HG03097 (cell line): ENCODE measurements around the gene S100A7A.
"Not testable (repeated sequence)": the region's sequence is repeated elsewhere in the genome, so short reads cannot be mapped to it uniquely, and the experiment has no call there.

Source experiments
- ATAC-seq: cut with Tn5 transposase; IDR thresholded peaks from one replicate; pipeline ENCODE4 v1.9.1; 2021; ENCODE audit not compliant: unreplicated experiment, low FRiP score

The S100A7A gene

GRCh38 chr1:153447498-153448170 is 31.3 kb downstream of the S100A7A start:
- ATAC-seq, result no peak

GRCh38 chr1:153448851-153449250 is 32.5 kb downstream of the S100A7A start:
- not testable (repeated sequence) for ATAC-seq

GRCh38 chr1:153456396-153456795 is 40.1 kb downstream of the S100A7A start:
- no peak for ATAC-seq

- no peak for ATAC-seq
Observed at GRCh38 chr1:153459655-153460054, 43.3 kb downstream of the S100A7A start.

- ATAC-seq, result no peak
Observed at GRCh38 chr1:153460551-153460950, 44.2 kb downstream of the S100A7A start, which contains the start of gene S100A7. Gene S100A7 (minus strand): TSS chr1:153460651. CDS start chr1:153459013, 1,638 bp downstream.

GRCh38 chr1:153462741-153463140 is 46.4 kb downstream of the S100A7A start:
- ATAC-seq, result not testable (repeated sequence)

GRCh38 chr1:153465811-153466636 is 49.7 kb downstream of the S100A7A start:
- no peak for ATAC-seq

GRCh38 chr1:153466908-153467307 is 50.6 kb downstream of the S100A7A start:
- ATAC-seq, result no peak

- ATAC-seq, result no peak
Observed at GRCh38 chr1:153470707-153471106, 54.4 kb downstream of the S100A7A start.
